CD4-positive, alpha-beta T cell treated with Interleukin-4 for 1 hour (primary cell): Measurements from ENCODE around the gene POLE.

Experiments used
- DNase-seq, 2 donors: peaks; one replicate each; pipeline ENCODE4 v3.0.0-alpha.2; 2020 to 2022

The POLE gene

DNA sequence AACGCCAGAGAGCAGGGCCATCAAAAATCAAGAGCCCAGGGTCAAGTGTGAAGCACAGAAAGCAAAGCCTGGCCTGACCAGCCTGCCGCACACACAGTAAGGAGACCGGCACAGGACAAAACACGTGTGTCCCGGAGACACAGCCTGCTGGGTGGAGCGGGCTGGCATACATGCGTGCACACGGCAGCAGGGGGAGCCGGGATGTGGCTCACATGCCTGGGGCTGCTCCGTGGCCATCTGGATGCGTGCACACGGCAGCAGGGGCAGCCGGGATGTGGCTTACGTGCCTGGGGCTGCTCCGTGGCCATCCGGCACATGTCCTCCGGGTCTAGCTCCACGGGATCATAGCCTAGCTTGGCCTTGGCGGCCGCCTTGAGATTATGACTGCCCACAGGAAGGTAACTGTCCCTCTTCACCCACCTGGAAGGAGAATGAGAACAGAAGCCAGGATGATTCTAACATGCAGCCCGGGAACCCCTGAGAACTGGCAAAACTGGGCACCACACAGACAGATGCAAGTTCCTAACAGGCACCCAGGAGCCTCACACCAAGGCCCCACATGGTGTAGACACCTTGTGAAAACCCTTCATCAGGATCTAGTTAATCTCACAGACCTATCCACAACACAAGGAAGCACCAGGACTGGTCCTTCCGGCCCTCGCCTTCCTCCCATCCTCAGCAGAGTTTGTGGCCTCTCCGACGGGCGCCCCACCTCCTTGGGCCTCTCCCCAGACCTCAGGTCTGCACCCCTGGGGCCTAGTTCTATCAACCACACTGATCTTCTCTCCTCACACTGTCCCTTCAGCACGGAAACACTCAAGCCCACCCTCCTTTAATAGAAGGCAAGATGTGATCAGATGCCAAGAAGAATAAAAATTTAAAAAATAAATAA, 13.6 kb downstream of the POLE start:
- DNase-seq, result no peak

DNA sequence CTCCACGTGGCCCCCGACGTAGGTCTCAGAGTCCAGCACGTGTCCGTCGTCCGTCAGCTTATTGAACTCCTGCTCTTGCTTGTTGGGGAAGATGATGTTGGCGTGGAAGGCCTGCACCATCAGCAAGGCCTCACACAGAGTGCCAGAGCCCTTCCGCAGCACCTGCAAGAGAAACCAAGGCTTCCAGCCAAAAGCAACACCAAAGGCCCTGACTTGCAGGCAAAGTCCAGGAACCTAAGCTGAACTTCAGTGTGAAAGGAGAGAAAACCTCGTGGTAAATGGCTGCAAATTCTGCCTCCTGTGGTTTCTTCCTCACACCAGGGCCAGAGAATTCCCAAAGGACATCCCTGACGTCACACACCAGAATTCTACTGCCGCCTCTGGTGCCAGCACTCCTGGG, 14.5 kb downstream of the POLE start:
- no peak for DNase-seq

DNA sequence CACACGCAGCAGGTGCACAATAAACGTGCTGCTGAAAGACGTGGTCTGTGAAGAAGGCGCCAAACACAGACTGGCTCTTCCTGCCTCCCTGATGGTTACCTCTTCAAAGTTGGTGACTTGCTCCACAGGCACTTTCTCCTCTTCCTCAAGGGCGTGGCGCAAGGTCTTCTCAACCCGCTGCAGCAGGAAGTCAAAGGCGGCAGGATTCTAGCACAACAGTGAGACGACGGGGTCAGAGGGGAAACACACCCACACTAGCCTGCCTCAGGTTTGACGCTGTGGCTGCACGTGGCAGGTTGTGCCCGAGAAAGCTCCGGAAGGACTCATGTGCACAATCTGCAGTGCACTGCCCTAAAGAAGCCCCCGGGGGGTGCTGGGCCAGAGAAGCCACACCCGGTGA, 15.0 kb downstream of the POLE start:
- peak in 1 of 2 donors; percentile 3 for DNase-seq

DNA sequence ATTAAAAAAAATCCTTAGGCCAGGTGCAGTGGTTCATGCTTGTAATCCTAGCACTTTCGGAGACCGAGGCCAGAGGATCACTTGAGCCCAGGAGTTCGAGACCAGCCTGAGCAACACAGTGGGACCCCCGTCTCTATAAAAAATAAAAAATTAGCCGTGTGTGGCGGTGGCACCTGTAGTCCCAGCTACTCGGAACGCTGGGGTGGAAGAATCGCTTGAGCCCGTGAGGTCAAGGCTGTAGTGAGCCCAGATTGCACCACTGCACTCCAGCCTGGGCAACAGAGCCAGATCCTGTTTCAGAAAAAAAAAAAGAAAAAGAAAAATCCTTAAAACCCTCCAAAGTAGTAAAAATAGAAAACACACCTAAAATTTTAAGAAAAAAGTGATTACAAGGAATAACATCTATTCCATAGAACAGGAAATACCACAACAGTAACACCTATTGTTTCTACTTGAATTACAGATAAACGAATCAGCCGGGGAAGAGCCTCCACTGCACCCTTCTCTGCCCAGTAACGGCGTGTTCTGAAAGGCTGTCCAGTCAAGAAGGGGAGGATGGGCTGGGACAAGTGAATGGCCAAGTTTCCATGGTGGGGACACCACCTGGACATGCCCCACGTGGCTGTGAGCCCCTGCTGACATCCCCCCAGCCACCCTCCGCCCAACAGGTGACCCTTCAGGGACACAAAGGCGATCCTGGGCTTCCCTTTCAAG, 17.8 kb downstream of the POLE start:
- DNase-seq, result no peak

DNA sequence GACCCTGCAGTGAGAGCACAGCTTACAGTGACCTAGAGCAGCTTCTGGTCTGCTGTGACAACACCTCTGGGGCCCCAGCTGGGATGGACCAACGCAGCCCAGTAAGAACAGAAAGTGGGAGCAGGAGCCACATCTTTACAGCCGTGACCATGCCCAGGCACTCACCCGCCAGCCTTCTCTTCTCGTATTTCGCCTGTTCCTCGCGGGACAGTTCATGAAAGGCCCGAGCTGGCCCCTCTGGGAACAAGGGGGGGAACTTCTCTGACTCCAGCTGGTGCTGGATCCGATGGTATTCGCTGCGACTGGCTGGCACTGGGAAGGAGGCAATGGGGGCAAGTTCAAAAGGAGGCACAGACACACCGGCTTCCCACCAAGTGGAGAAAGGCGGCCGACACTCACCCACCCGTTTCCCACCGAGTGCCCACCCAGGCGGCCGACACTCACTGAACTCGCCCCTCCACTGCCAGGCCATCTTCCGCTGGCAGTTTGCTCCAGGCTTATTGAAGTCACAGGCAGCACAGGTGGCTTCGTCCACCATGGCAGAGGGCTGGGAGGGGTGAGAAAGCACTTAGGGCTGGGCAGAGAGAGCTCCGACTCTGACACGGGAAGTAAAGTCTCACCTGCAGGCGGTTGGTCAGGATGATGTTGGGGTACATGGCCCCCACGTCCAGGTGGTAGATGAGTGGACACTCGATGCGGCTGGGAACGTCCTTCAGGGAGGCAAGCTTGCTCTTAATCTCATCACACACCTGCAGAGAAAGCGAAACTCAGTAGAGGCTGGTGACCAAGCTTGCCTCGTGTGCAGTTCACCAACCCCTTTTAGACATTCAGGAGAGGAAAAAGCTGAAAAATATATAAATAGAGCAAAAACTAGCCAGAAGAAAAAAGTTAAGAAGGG, 18.7 kb downstream of the POLE start:
- DNase-seq, result no peak

DNA sequence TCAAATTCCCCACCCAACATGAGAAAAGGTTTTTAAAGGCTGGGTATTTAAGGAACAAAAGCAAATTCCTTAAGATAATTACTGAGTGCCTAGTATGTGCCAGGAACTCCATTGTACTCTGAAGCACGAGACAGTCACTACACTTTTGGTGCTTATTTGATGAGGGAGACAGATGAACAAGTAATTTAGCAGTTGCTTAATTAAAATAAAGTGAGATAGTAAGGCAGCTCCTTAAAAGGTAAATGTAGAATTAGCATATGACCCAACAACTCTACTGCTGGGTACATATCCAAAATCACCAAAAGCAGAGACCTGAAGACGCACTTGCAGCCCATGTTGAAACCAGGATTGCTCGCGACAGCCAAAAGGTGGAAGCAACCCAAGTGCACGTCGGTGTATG, 21.3 kb downstream of the POLE start:
- no peak for DNase-seq

DNA sequence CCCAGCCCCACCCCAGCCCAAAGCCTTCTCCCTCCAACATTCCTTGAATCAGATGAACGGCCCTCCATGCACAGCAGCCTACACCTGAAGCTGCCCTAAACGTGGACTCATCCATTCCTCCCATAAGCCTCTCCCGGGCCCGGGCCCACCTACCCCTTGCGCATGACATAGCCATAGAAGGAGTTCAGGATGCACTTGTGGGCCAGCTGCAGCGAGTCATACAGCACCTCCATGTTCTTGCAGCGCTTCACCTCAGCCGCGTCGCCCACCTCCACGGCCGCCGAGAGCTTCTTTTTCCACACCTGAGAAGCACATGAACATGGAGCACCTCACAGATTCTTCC, 22.0 kb downstream of the POLE start:
- no peak for DNase-seq

DNA sequence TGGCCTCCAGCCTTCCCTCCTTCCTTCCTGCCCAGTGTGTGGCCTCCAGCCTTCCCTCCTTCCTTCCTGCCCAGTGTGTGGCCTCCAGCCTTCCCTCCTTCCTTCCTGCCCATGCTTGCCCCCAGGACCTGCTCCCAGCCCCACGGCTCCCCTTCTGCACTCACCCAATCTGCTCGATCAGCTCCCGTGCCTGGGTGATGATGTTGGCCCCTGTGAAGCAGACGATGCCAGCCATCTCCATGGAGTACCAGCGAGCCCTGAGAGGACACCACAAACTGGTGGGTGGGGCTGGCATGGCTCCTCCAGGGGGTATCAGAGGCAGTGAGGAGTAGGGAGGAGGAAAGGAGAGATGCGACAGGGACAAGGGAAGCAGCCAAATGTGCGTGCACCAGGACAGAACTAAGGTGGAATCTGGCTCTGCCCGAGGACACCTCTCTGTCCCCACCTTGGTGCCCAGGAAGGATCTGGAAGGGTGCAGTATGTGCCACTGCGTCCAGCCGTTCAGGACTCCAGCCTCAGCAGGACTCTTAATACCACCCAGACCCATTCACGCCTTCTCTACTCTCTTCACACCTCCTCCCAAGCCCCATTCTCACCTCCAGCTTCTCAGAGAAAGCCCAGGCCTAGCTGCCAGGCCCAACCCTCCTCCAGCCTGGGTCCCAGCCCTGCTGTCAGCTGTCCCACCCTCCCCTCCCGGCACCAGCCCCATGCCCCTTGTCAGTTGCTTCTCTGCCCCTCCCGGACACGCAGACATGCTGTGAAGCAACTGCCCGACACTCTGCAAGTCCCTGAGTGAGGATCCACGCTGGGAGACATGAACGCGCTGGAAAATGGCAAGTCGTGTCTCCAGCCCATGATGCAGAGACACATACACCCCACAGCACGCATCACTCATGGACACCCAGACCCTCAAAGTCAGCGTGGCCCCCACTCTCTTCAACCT, 22.7 kb downstream of the POLE start:
- DNase-seq, result no peak

DNA sequence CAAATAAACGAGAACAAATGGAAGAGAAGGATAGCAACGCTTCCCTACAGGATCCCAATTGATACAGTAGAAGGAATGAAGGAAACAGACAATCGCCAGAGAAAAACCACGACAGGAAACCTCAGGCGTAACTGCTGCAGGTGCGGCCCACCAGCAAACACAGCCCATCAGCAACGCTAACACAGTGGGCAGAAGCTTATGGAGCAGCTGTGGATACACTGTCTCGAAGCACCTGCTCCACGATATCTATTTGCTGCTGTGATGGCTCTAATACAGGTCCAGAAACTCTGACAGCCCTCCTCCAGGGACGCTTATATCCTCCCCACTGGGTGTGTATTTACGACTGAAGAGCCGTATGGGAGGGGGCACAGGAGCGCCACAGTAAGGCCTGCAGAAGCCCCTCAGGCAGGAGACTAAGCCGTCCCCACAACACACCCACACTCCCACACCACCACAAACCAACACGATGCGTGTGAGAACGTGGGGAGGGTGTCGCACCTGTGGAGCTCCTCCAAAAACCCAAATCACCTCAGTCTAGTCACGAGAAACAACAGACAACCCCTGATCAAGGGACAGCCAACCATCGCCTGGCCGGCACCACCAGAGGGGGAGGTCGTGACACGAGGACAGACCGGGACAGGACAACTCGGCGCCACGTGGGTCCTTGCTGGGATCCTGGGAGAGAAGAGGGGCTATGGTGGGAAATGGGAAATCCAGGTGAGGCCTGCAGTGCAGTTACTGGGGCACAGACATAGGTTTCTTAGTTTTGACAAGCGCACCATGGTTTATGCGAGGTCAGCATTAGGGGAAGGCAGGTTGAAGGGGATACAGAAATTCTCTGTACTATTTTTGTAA, 24.0 kb downstream of the POLE start:
- DNase-seq, result no peak

DNA sequence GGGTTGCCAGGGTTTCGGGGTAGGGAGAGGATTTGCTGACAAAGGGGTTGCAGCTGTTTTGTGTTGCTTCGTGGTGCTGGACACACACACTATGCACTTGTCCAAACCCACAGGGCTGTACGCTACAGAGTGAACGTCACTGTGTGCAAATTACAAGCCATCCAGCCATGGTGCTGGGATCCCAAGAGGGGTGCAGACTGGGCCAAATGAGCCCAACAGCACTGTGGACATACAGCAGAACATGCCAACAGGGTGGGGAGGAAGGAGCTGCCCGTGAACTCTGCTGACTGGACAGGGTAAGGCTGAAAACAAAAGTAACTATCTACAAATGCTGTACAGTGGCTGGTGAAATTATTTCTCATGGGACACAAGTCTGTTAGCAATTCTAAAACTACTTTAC, 25.2 kb downstream of the POLE start:
- no peak for DNase-seq

DNA sequence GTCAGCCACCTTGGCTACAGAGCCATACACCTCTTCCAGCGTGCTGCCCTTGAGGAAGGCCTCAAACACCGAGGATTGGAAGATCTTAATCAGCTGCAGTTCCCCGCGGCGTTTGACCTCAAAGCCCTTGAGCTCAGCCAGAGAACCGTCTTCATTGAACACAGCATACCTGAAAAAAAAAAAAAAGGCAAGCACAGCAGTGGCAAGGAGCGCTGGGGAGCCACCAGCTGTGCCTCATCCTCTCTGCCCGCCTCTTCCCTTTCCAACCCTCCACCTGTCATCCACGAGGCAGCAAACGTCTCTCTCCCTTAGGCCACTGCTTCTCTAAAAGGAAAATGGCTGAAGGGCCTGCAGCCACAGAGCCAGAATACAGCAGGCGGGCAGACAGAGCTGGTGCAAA, 26.1 kb downstream of the POLE start:
- DNase-seq, result no peak

DNA sequence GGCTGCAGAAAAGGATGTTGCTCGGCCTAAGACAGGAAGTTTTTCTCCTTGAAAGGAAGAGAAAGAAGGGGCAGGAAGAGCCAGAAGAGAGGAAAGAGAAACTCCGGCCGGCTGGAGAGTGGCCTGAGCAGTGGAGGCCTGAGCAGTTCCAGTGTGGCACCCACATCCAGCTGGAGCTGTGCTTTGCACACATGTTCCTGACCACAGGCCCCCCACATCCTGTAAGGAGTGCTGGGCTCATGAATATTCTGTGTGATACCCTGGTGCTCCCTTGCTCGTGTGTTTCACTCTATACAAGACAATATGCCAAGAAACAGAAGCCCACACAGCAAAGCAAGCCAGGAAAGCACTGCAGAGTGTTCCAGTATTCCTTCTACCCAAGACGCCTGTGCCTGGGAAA, 27.1 kb downstream of the POLE start:
- no peak for DNase-seq

DNA sequence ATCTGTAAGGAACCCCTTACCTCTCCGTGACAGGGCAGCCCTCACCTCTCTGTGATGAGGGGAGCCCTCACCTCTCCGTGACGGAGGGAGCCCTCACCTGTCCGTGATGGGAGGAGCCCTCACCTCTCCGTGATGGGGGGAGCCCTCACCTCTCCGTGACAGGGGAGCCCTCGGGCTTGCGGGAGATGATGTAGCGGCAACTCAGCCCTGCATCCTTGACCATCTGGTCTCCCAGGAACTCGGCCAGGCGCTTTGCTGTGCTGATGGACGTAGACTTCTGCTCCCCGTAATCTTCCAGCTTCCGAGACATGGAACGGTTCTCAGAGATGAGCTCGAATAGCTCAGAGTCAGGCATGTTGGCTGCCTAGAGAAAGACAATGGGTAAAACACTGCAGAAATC, 28.0 kb downstream of the POLE start:
- no peak for DNase-seq

DNA sequence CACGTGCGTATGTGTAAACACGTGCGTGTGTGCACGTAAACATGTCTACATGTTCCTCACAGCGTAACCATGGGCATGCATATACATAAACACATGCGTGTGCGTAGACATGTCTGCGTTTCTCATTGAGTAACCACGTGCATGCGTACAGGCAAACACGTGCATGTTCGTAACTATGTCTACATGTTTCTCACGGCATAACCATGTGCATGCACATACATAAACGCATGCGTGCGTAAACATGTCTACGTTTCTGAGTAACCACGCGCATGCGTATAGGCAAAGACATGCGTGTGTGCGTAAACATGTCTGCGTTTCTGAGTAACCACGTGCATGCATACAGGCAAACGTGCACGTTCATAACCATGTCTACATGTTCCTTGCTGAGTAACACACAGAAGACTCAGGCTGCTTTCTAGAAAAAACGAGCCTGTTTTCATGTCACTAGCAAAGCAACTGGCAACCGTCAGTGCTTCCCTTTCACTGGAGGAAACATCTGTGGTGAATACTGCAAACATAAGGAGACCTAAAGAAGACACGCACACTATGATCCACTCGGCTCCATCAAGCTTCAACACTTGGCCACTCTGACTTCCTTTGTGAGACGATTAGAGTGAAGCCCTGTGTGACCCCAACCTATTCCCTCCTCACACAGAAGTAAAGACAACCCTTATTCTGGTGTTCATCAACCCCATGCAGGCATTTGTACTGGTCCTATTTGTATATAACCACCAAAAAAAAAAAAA, 28.8 kb downstream of the POLE start:
- DNase-seq, result no peak

DNA sequence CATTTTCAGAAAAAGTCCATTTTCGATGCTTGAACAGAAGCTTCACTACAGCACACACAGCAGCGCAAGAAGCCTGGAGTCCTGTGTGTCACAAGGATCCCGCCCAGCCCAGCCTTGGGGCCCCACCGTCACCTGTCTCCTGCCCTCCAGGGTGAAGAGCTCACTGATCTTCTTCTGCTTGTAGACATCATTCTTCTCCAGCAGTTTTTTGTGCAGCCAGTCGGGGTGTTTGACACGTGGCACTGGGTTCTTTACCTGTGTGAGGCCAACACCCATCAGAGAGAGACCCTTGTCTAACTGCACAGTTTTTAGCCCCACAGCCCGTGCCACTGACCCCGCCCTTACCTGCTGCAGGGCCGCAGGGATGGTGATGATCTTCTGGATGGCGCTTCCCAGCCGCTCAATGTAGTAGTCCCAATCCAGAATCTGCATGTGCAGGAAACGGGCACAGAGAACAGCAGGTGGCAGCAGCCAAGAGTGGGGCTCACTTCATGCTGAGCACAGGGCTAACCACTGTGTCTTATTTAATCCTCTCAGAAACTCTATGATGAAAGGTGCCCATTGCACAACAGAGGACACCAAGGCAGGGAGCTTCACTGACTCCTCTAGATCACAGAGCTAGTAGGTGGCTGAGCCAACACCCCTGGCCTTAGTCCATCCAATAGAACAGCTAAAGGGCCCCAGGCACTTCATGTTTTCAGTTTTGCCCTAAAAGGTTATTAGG, 30.0 kb downstream of the POLE start:
- DNase-seq, result no peak

DNA sequence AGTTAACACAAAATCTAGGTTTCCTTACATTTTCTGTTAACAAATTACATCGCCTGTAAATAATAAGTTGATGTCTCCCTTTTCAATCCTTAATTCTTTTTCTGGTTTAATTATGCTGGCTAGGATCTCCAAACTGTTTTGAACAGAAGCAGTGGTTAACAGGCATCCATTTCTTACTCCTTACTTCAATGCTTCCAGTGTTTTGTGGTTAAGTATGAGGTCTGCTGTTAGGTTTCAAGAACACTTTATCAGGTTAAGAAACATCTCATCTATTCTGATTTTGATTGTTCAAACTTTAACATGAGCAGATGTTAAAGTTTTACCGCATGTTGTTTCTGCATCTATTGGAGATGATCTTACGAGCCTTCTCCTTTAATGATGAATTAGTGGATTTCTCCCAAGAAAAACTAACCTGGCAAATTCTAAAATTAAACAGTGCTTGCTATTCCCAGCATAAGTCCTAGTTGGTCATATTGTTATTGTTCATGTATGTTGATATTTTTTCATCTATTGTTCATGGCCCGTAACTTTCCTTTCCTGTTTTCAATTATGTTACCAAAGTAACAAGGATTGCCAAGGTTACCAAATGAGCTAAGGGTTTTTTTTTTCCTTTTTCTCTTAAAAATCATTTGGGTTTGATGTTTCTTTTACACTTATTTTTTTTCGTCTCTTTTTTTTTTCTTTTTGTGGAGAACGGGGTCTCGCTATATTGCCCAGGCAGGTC, 33.4 kb downstream of the POLE start:
- no peak for DNase-seq

DNA sequence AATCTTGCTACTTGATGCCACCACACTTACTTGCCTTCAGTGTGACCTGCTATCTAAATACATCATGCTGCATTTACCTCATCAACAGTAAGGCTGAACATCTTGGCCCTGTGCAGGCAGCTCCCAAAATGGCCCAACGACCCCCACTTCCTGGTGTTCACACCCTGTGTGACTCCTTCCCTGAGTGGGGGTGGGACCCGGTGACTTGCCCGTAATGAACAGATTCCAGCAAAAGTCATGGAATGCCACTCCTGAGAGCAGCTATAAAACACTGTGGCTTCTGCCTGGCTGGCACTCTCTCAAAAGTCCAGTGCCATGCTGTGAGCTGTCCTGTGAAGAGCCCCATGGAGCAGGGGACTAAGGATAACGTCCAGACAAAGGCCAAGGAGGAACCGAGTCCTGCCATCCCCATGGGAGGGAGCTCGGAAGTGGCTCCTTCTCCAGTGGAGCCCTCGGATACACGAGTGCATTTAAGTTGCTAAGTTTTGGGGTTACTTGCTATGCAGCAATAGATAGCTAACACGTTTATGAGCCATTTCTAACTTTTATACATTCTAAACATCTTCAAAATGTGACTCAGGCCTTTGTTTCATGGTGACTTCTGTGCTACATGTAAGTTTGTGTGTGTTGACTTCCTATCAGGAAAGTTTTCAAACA, 35.6 kb downstream of the POLE start:
- DNase-seq, result no peak

DNA sequence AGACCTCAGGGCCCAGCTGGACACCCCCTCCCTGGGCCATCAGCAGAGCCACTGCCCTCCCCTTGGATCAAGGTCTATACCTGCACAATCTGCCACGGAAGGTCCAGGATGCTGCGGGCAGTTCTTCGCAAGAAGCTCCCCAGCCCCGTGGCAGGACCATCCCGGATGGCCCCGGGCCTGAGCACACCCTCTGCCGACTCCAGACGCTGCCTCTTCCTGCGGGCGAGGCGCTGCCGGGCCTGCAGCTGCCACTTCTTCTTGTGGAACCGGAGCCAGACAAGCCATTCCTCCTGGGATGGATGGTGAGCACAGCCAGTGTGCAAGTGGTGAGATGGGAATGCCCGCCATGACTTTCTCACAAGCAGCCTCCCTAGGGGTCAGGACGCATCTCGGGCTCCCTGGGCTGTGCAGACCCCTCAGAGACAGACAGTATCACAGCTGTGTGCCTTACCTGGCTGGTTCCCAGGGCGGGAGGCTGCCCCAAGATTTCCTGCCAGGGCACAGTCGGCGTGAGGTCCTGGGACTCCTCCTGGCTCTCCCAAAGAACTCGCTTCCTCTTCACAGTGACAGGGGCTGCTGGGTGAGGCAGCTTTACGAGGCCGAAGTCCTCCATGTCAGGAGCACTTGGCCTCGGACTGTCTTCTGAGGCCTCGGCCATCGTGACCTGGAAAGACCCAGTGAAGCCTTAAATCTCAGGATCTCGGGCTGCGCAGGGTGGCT, 37.8 kb downstream of the POLE start:
- DNase-seq, result no peak
